Measurements from ENCODE around the gene MPV17.
"Not testable (repeated sequence)": the region's sequence is repeated elsewhere in the genome, so short reads cannot be mapped to it uniquely, and the experiment has no call there.

The MPV17 gene

DNA sequence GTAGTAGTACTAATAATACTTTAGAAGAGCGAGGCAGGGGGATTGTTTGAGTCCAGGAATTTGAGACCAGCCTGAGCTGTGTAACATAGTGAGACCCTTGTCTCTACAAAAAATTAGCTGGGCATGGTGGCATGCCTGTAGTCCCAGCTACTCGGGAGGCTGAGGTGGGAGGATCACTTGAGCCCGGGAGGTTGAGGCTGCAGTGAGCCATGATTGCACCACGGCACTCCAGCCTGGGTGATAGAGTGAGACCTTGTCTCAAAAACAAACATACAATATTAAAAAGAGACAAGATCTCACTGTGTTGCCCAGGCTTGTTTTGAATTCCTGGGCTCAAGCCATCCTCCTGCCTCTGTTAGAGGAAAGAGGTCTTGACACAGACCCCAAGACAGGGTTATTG is 22.3 kb downstream of the MPV17 start:
- not testable (repeated sequence) for DNase-seq (ENCODE audit: extremely low read depth in 1 of 2, low read depth in 1 of 2)

DNA sequence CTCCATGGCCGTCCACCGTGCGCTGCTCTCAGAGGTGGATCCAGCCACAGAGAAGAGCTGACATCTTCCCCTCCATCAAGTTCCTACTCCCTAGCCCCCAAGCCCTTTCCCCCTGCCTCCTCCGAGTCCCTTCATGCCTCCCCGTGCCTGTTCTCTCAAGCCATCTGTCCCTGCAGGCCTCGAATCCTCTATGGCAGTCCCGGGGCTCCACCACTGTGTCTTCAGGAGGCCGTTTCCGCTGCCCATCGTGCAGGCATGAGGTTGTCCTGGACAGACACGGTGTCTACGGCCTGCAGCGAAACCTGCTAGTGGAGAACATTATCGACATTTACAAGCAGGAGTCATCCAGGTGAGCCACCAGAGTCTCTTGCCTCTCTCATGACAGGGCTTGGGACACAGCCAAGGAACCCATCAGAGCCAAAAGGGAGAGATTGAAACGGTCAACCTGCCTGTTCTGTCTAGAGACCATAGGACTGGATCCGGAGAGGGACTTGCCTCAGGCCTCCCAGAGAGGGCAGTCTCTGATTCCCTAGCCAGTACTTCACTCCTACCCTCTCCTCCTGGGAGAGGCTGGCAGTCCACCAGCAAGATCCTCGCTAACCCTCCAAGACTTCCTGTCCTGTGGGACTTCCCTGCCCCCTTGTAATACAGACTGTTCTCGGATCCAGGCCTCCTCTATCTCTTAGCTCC is 24.4 kb downstream of the MPV17 start:
- DNase-seq (ENCODE audit: extremely low read depth in 1 of 2, low read depth in 1 of 2) = no peak

GRCh38 chr2:27297195-27297594 is 25.7 kb downstream of the MPV17 start:
- DNase-seq (ENCODE audit: extremely low read depth in 1 of 2, low read depth in 1 of 2) = no peak

DNA sequence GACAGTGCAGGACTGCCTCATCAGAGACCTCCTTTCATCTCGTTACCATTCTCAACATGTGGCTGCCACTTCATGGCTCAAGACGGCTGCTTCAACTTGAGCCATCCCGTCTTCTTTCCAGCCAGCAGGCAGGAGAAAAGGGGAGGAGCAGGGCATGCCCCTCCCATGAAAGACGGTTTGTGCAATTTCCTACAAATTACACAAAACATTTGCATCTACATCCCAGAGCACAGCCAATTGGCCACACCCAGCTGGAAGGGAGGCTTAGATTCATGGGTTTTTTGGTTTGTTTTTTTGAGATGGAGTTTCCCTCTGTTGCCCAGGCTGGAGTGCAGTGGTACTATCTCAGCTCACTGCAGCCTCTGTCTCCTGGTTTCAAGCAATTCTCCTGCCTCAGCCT is 26.4 kb downstream of the MPV17 start:
- DNase-seq (ENCODE audit: extremely low read depth in 1 of 2, low read depth in 1 of 2) = no peak

DNA sequence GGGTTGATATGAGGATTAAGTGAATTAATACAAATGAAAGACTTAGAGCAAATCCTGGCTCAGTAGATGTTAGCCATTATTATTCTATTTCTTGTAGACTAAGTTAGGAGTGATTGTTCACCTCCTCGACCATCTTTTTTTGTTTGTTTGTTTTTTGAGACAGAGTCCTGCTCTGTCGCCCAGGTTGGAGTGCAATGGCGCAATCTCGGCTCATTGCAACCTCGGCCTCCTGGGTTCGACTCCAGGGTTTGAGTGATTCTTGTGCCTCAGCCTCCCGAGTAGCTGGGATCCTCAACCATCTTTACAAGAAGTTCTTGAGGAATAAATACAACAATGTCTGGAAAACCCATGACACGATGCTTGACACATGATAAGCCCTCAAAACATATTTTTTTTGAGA is 28.0 kb downstream of the MPV17 start:
- DNase-seq (ENCODE audit: extremely low read depth in 1 of 2, low read depth in 1 of 2) = no peak

DNA sequence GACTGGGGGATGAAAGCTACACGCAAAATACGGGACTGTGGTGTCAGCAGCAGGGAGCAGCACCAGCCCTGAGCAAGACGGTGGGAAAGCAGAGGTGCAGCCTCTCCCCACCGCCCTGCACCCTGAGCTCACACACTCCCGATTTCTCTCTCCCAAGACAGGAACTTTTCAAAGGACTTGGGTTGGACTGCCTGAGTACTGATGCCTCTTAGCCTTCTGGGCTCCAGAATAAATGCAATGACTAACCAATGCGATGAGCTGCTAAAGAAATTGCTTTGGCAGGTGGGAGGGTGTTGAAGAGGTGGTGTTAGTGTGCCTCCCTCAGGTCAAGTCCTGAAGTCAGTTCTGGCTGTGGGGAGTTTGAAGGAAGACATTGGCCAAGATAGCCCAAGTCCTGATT is 31.0 kb downstream of the MPV17 start:
- no peak for DNase-seq (ENCODE audit: extremely low read depth in 1 of 2, low read depth in 1 of 2)

DNA sequence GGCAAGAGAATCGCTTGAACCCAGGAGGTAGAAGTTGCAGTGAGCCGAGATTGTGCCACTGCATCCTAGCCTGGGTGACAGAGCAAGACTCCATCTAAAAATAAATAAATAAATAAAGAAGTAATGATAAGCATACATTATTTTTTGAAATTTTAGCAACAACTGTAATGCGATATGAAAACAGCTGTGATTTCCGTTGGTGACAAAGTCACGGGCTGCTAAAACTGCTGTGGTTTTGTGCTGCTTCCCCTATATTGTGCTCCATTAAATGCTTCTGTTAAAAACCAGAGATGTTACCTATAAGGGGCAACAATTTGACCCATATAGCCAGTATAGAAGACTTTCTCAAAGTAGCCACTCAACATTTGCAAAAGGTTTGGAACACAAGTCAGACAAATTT is 32.3 kb downstream of the MPV17 start:
- no peak for DNase-seq (ENCODE audit: extremely low read depth in 1 of 2, low read depth in 1 of 2)

DNA sequence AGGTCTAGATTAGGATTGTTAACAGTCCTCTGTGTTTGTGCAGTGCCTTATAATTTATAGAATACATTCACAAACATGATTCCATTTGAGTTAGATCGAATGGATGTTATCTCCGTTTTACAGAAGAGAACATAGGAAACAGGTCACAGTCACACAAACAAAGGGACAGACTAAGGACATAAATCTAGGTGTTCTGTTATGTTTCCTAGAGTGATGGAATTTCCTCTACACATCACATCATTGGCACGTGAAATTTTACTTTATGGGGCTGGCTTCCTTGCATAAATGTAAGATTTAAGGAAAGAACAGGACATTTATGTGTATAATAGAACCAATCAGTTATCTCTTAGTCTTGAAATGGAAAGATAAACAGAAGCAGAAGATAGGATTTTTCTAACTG is 34.3 kb downstream of the MPV17 start:
- DNase-seq (ENCODE audit: extremely low read depth in 1 of 2, low read depth in 1 of 2) = no peak

- no peak for DNase-seq (ENCODE audit: extremely low read depth in 1 of 2, low read depth in 1 of 2)
Measured at GRCh38 chr2:27285481-27285880, 37.4 kb downstream of the MPV17 start.

- no peak for DNase-seq (ENCODE audit: extremely low read depth in 1 of 2, low read depth in 1 of 2)
Measured at GRCh38 chr2:27284996-27285395, 37.9 kb downstream of the MPV17 start.

DNA sequence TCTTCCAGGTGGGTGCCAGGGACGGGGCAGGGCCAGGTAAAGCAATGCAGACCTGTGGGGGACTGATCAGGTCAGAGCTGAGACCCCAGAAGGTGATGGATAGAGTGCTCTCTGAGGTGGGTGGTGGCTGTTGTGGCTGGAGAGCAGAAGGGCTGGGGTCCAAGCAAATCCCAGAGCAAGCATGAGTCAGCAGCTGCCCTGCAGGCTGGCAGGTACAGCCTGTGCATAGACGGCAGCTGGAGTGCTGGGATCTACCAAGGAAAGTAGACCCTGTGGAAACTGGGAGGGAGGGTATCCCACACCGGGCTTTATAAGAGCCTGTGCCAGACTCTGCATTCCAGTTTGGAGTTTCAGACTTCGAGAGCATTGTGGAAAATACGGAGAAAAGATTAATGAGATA is 40.0 kb downstream of the MPV17 start:
- no peak for DNase-seq (ENCODE audit: extremely low read depth in 1 of 2, low read depth in 1 of 2)

DNA sequence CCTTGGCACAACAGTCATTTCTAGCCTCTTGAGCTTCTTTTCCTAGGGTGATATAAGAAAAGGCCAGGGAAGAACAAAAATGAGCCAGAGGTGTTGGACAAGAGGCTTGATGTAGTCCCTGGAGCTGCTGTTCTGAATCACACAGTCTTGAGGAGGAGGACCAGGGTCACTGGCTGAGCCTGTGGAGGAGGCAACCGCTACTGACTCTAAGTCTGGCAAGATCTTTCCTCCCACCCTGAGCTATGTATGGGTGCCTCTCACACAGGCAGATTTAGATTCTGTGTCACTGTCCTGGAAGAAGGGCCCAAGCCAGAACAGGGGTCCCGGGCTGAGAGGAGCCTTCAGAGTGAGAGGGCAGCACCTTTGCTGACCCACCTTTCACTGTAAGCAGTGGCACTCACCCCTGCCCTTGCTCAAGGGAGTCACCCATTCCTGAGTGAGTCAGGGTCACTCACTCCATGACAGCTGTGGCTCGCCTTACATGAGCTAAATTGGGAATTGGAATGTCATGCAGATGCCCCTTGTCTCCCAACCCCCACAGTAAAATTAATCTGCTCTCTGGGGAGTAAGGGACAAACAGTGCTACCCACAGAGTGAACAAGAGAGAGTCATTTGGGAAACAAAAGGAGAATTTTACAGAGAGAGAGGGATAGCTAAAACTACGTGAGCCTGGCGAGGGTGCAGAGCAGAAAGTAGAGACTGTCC is 40.9 kb downstream of the MPV17 start, which contains the start of gene TRIM54:
Gene TRIM54, plus strand, starts transcription at position 575 of the 705 bp plus-strand sequence. CDS start 303 bp downstream, outside the sequence.
- DNase-seq (ENCODE audit: extremely low read depth in 1 of 2, low read depth in 1 of 2) = no peak

DNA sequence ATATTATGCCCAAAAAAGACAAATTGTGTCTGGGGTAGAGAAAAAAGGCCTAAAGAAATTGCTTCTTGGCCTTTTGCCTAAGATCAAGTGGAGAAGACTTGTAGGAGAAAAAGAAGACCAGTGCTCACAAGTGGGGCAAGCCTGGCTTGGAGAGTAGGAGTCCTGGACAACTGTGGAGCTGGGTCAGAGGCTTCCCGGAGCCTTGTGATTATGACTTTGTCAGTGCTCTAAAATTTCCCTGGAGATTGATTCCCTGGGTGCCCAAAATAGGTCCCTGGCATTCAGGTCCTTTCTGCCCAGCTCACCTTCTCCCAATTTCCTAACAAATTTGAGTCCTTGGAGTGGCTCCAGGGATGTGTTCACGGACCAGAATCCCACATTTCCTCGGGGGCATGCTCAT is 41.5 kb downstream of the MPV17 start:
- no peak for DNase-seq (ENCODE audit: extremely low read depth in 1 of 2, low read depth in 1 of 2)

DNA sequence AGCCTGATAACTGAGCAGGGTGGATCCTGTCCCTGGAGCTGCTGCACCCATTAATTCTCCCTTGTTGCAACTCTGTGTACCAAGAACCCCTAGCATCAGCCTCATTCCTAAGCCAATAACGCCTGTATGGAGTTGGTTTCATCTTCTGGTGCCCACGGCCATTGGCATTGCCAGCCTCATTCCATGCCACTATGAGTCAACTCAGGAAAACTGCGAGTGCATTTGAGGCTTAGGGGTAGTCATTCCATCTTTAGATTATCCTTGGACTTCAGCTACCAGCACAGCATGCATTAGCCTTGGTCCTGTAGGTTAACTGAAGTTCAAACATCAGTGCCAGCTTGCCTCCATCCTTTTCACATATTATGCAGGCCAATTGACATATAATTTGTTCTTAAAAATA is 42.1 kb downstream of the MPV17 start:
- DNase-seq (ENCODE audit: extremely low read depth in 1 of 2, low read depth in 1 of 2) = no peak

DNA sequence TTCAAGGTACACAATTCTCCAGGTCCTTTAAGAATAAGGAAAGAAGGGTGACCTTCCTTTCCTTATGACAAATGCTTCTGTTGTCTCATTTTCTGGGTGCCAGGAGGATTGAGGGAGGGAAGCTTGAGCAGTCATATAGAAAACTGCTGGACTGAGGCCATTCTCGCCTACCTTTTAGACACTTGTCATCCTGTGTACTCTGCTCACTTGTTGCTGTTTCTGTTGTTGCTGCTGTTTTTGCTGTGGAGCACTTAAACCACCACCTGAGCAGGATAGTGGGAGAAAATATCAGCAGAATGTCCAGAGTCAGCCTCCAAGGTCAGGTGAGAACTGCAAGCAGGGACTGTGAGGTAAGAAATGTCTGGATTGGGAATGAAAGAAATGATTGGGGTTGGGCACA is 44.9 kb downstream of the MPV17 start:
- DNase-seq (ENCODE audit: extremely low read depth in 1 of 2, low read depth in 1 of 2) = no peak

DNA sequence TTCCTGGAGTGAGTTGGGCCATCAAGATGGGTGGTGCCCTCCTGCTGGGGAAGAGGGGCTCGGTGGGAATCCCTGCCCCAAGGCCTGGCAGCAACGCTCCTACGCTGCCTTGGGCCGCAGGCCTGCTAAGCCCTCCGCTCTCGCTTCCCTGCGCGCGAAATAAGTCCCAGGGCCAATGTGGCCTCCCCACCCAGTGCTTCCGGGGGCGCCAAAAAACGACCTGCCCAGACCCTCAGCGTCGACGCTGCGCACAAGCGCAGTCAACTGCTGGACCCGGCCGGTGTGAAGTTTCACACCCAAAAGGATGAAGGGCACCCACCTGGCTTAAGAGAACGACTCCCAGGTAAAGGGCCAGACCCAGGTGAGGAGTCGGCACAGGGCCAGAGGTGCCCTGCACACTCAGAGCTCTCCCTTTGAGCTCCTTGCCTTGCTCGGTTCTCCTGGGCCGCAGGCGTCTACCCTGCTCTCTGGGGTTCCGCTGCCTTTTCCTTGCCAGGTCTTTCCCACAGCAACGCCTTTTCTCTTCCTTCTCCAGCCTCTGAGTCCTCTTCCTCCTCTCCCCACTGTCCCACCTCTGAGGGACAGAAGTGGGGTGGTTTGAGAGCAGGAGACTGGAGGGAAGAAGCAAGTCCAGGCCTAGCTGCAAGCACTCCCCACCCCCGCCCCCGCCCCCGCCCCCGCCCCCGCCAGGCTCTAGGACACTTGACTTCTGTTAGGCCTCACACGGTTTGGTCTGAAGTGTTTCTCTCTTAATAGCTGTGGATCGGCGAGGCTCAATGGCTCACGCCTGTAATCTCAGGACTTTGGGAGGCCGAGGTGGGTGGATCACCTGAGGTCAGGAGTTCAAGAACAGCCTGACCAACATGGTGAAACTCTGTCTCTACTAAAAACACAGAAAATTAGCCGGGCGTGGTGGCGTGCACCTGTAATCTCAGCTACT is 47.4 kb downstream of the MPV17 start, which contains the start of gene DNAJC5G:
Gene DNAJC5G, plus strand, starts transcription at position 223 of the 940 bp plus-strand sequence. CDS start 1,296 bp downstream, outside the sequence.
- no peak for DNase-seq (ENCODE audit: extremely low read depth in 1 of 2, low read depth in 1 of 2)

- not testable (repeated sequence) for DNase-seq (ENCODE audit: extremely low read depth in 1 of 2, low read depth in 1 of 2)
Measured at GRCh38 chr2:27272537-27273522, 50.1 kb downstream of the MPV17 start.

DNA sequence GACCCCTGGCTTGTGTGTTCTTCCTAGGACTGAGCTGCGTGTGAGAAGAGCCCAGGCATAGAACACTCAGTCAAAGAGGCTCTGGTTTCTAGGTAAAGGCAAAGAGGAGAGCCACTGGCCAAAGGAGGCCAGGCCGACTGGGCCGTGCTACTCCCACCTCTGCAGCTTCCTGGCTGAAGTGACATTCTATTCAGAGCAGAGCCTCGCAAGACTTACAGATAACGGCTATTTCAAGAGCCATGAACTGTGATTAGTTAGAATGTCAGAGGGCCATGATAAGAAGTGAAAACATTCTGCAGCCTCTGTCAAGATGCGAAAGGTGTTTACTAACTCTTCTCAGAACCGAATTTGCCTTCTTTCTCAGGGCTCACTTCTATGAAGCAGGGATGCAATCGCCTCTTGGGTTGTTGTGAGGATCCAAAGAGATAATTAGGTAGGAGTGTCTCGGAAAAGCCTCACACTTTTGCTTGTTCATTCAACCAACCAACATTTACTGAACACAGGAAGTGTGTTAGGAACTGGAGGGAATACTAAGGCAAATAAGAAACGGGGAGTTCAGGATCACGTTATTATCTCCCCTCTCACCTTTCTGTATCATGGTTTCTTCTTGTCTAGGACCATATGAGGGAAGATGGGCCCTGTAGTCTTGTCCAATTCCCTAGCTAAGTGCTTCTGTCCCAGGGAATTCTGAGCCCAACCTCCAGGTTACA is 51.1 kb downstream of the MPV17 start:
- DNase-seq (ENCODE audit: extremely low read depth in 1 of 2, low read depth in 1 of 2) = no peak

- no peak for DNase-seq (ENCODE audit: extremely low read depth in 1 of 2, low read depth in 1 of 2)
Measured at GRCh38 chr2:27270670-27271069, 52.2 kb downstream of the MPV17 start.

Measured in stimulated activated CD8-positive, alpha-beta memory T cell treated with anti-CD3 and anti-CD28 coated beads, Interleukin-7, amount 100 ng/mL, for 48 hours (primary cell).